Endothelial cell of umbilical vein (primary cell): Measurements from ENCODE around the gene EFCAB8. TPM values are rescaled to one million over a fixed set of nuclear protein-coding genes. Genes with fewer than 3 reads are reported as not detected.

Source experiments
- BruUV-seq: library from RNA; stranded (reverse); fragments of 400-500 nt; replicated peaks from 2 replicates; lab custom pipeline; 2021; lab: Mats Ljungman, UMichigan
- CTCF ChIA-PET: fragments of 300-600, 350-600 bp; sonication (Branson Sonifier 250); formaldehyde crosslinking; loops from one replicate; lab custom pipeline; 2021; ENCODE audit warnings: antibody characterized with exemption, inconsistent platforms; lab: Charles Lee
- POLR2A ChIA-PET: fragments of 300-600, 350-600 bp; sonication (Branson Sonifier 250); formaldehyde crosslinking; loops from one replicate; lab custom pipeline; 2021; ENCODE audit warnings: antibody characterized with exemption, inconsistent platforms; lab: Charles Lee
- DNase-seq: peaks from one replicate; pipeline ENCODE4 v3.0.0-alpha.2; 2011; ENCODE audit warnings: low read depth, low spot score
- FAIRE-seq: peaks from 2 replicates; lab custom pipeline; 2011; peaks lifted over from hg19 to GRCh38; lab: Jason Lieb, UNC
- H2AFZ ChIP-seq: 2 replicates; pipeline ENCODE4 v1.6.0; 2012; ENCODE audit warnings: low read depth, low read length, control low read depth, inconsistent platforms
- H3K27ac ChIP-seq: 2 replicates; pipeline ENCODE4 v1.5.1; 2011; ENCODE audit warnings: low read depth, mild to moderate bottlenecking, control low read depth, low read length, moderate library complexity; ENCODE audit not compliant: insufficient read depth
- H3K27me3 ChIP-seq, 2 experiments: 2 replicates each; pipeline versions ENCODE4 v1.6.0 to v1.6.1; 2011; ENCODE audit warnings: low read length in 2 of 2, mixed read lengths in 1 of 2; ENCODE audit not compliant: control insufficient read depth in 2 of 2, insufficient read depth in 2 of 2
- H3K36me3 ChIP-seq, 2 experiments: 2 replicates in 1 of 2; 3 replicates in 1 of 2; pipeline ENCODE4 v1.5.1; 2011; ENCODE audit warnings: low read length in 2 of 2, mild to moderate bottlenecking in 1 of 2, moderate library complexity in 1 of 2; ENCODE audit not compliant: control insufficient read depth in 2 of 2, insufficient read depth in 2 of 2; ENCODE audit errors: extremely low read depth in 1 of 2
- H3K4me1 ChIP-seq: 3 replicates; pipeline ENCODE4 v1.5.1; 2011; ENCODE audit warnings: mild to moderate bottlenecking, low read length; ENCODE audit not compliant: control insufficient read depth, insufficient read depth; ENCODE audit errors: extremely low read depth
- H3K4me2 ChIP-seq: 2 replicates; pipeline ENCODE4 v1.6.1; 2011; ENCODE audit warnings: low read length, control low read depth, mixed read lengths; ENCODE audit not compliant: insufficient read depth
- H3K4me3 ChIP-seq, 3 experiments: fragments of 200-600 bp in 1 of 3; sonication (generic), shearing (Covaris generic) in 1 of 3; replicated peaks in 1 of 3; 2 replicates each; pipeline ENCODE4 v1.5.1; 2011 to 2016; ENCODE audit warnings: control low read depth in 3 of 3, low read length in 3 of 3, mild to moderate bottlenecking in 2 of 3, inconsistent platforms in 1 of 3, low read depth in 1 of 3, moderate library complexity in 1 of 3; ENCODE audit not compliant: insufficient read depth in 1 of 3
- H3K79me2 ChIP-seq: 2 replicates; pipeline ENCODE4 v1.6.0; 2012; ENCODE audit warnings: low read length, inconsistent platforms; ENCODE audit not compliant: control insufficient read depth, insufficient read depth
- H3K9ac ChIP-seq: replicated peaks from 2 replicates; pipeline ENCODE3; 2011; ENCODE audit warnings: low read length, control low read depth; ENCODE audit not compliant: insufficient read depth; ENCODE audit errors: extremely low read depth
- H3K9me1 ChIP-seq: replicated peaks from 3 replicates; pipeline ENCODE4 v1.6.0; 2011; ENCODE audit warnings: mild to moderate bottlenecking, low read length; ENCODE audit not compliant: control insufficient read depth, insufficient read depth; ENCODE audit errors: extremely low read depth
- H3K9me3 ChIP-seq: replicated peaks from 2 replicates; pipeline ENCODE4 v1.5.1; 2012; ENCODE audit warnings: low read length, inconsistent platforms; ENCODE audit not compliant: control insufficient read depth, insufficient read depth
- H4K20me1 ChIP-seq: replicated peaks from 2 replicates; pipeline ENCODE3; 2011; ENCODE audit warnings: mild to moderate bottlenecking, low read length; ENCODE audit not compliant: control insufficient read depth, insufficient read depth; ENCODE audit errors: extremely low read depth
- CTCF ChIP-seq, 2 donors: IDR thresholded peaks; 1 replicate in 1 of 2; 2 replicates in 1 of 2; pipeline ENCODE4 v1.5.1; 2011; ENCODE audit warnings: low read length in 2 of 2, mild to moderate bottlenecking in 2 of 2, moderate library complexity in 2 of 2, control low read depth in 1 of 2, inconsistent platforms in 1 of 2, low read depth in 1 of 2; ENCODE audit not compliant: insufficient read depth in 1 of 2; ENCODE audit errors: extremely low read depth in 1 of 2
- EZH2 ChIP-seq: IDR thresholded peaks from 2 replicates; pipeline ENCODE4 v1.6.1; 2012; ENCODE audit warnings: borderline replicate concordance, low read depth, mild to moderate bottlenecking, moderate library complexity, low read length, inconsistent platforms; ENCODE audit not compliant: severe bottlenecking
- FOS ChIP-seq: IDR thresholded peaks from 2 replicates; pipeline ENCODE4 v1.6.1; 2011; ENCODE audit warnings: mild to moderate bottlenecking, low read length, moderate library complexity, borderline replicate concordance; ENCODE audit not compliant: insufficient read depth
- GATA2 ChIP-seq: IDR thresholded peaks from 2 replicates; pipeline ENCODE4 v1.7.0; 2011; ENCODE audit warnings: low read depth, mild to moderate bottlenecking, moderate library complexity, mixed read lengths, low read length; ENCODE audit not compliant: insufficient read length, insufficient read depth
- JUN ChIP-seq: IDR thresholded peaks from 2 replicates; pipeline ENCODE4 v1.6.1; 2011; ENCODE audit warnings: borderline replicate concordance, low read depth; ENCODE audit not compliant: insufficient read length, insufficient read depth
- MYC ChIP-seq: IDR thresholded peaks from one replicate; pipeline ENCODE4 v1.6.1; 2011; ENCODE audit warnings: mild to moderate bottlenecking, low read depth, low read length
- POLR2A ChIP-seq: IDR thresholded peaks from 2 replicates; pipeline ENCODE4 v1.6.1; 2012; ENCODE audit warnings: low read depth, mild to moderate bottlenecking, control low read depth, low read length
- POLR2AphosphoS5 ChIP-seq: IDR thresholded peaks from 2 replicates; pipeline ENCODE4 v1.6.1; 2012; ENCODE audit warnings: low read depth, mild to moderate bottlenecking, control low read depth, low read length, moderate library complexity; ENCODE audit not compliant: insufficient read depth
- dilution Hi-C: fragments of 300-500 bp; cut with MboI; formaldehyde crosslinking; loops from one replicate; pipeline ENCODE4 v1.15.0; 2019; ENCODE audit warnings: low sequenced_read_pairs; ENCODE audit not compliant: extremely low pct_ligation_motif_present
- intact Hi-C: fragments of 100-400 bp; cut with micrococcal nuclease; formaldehyde crosslinking; loops from one replicate; pipeline ENCODE4 v1.10.0; 2022
- polyA plus RNA-seq, 4 experiments: library from polyadenylated mRNA; depleted of rRNA in 3 of 4; stranded (reverse) in 3 of 4; unstranded in 1 of 4; fragments of >200 nt; gene quantifications; 2 replicates each; pipeline versions ENCODE4 v1.2.1 to v1.2.3, GENCODE V29; 2011 to 2012; ENCODE audit warnings: missing spikeins in 1 of 4
- total RNA-seq: library from RNA; stranded (reverse); gene quantifications from 2 replicates; pipeline ENCODE4 v1.2.3, GENCODE V29; 2021

Gene EFCAB8
- total and polyA plus RNA-seq, 2 donors (not counting 3 experiments of a cell fraction or from before 2014, with no cell fraction given) = 0.01 to 0.31 TPM

- Histone ChIP-seq H3K4me2 (no peak overlapping the region), H3K9me3 (no peaks in the 10 kb centered on the region), H3K4me3 (no peak overlapping the region), H3K27me3 (no peaks in the 10 kb centered on the region), H2AFZ (no peak overlapping the region), H3K27ac (no peak overlapping the region), H3K4me1 (no peaks in the 10 kb centered on the region), H3K36me3 (peaks cover 6 to 14% of the 10 kb centered on the region in 2 experiments), H3K9me1 (no peaks in the 10 kb centered on the region), H3K79me2 (no peaks in the 10 kb centered on the region), H4K20me1 (no peaks in the 10 kb centered on the region), H3K9ac (no peak overlapping the region)
- dilution Hi-C loops = no loop called here
- intact Hi-C loops = no loop called here
- FAIRE-seq = no peak
- DNase-seq = no peak
- ChIA-PET CTCF (interaction anchor here (1.3 kb wide), 1 partner anchor 9 kb away, joined by 3 read pairs; no protein-coding TSS in a partner anchor), POLR2A (no interaction called here)
- no TSS peak for BruUV-seq
- TF ChIP-seq JUN = no peak
- no peak for TF ChIP-seq GATA2
- TF ChIP-seq EZH2 = no peak
- TF ChIP-seq POLR2AphosphoS5 = no peak
- TF ChIP-seq CTCF (IDR thresholded peaks at IDR 0.05; ENCODE audit: extremely low read depth in 1 of 2, insufficient read depth in 1 of 2, low read depth in 1 of 2, low read length in 2 of 2) = no peak
- TF ChIP-seq MYC = no peak
- no peak for TF ChIP-seq FOS
- TF ChIP-seq POLR2A = no peak
Observed at GRCh38 chr20:32855387-32855786, 3.3 kb upstream of the EFCAB8 start.
